ENCODE measurements around the gene IST1.

Gene IST1

GRCh38 chr16:71920658-71921057 lies 25.3 kb downstream of the IST1 start:
- no peak for DNase-seq

GRCh38 chr16:71923941-71924690 lies 28.8 kb downstream of the IST1 start:
- no peak for DNase-seq

- no peak for DNase-seq
These were observed 29.4 kb downstream of the IST1 start for GRCh38 chr16:71924710-71925109.

- DNase-seq = no peak
These were observed 32.1 kb downstream of the IST1 start for GRCh38 chr16:71927383-71927782.

- DNase-seq = no peak
These were observed 32.5 kb downstream of the IST1 start for GRCh38 chr16:71927787-71928186.

GRCh38 chr16:71929048-71929447 lies 33.7 kb downstream of the IST1 start:
- DNase-seq = no peak

- DNase-seq = no peak
These were observed 34.8 kb downstream of the IST1 start for GRCh38 chr16:71930013-71930563.

- no peak for DNase-seq
These were observed 35.7 kb downstream of the IST1 start for GRCh38 chr16:71931001-71931400.

- no peak for DNase-seq
These were observed 36.3 kb downstream of the IST1 start for GRCh38 chr16:71931599-71931998.

GRCh38 chr16:71933017-71933416 lies 37.7 kb downstream of the IST1 start:
- no peak for DNase-seq

GRCh38 chr16:71933913-71934695 lies 38.8 kb downstream of the IST1 start:
- DNase-seq = no peak

- DNase-seq = no peak
These were observed 42.7 kb downstream of the IST1 start for GRCh38 chr16:71937868-71938510.

GRCh38 chr16:71943887-71944286 lies 48.6 kb downstream of the IST1 start:
- no peak for DNase-seq

GRCh38 chr16:71945616-71946015 lies 50.3 kb downstream of the IST1 start:
- no peak for DNase-seq

- no peak for DNase-seq
These were observed 57.5 kb downstream of the IST1 start for GRCh38 chr16:71952825-71953224.

GRCh38 chr16:71954180-71954579 lies 58.8 kb downstream of the IST1 start:
- DNase-seq = no peak

GRCh38 chr16:71954699-71955195 lies 59.4 kb downstream of the IST1 start:
- no peak for DNase-seq

- DNase-seq = no peak
These were observed 61.2 kb downstream of the IST1 start for GRCh38 chr16:71956486-71956885.

GRCh38 chr16:71961066-71962039 lies 66.0 kb downstream of the IST1 start:
- peak; percentile 71 for DNase-seq

- no peak for DNase-seq
These were observed 68.0 kb downstream of the IST1 start for GRCh38 chr16:71963125-71963875.

GRCh38 chr16:71965223-71965622 lies 69.9 kb downstream of the IST1 start:
- no peak for DNase-seq
